Suppressor macrophage treated with lipopolysaccharide for 4 hours (primary cell): Measurements from ENCODE around the gene BPIFA3.

ENCODE experiments used
- DNase-seq: peaks from one replicate; pipeline ENCODE4 v3.0.0-alpha.2; 2020

The BPIFA3 gene

DNA sequence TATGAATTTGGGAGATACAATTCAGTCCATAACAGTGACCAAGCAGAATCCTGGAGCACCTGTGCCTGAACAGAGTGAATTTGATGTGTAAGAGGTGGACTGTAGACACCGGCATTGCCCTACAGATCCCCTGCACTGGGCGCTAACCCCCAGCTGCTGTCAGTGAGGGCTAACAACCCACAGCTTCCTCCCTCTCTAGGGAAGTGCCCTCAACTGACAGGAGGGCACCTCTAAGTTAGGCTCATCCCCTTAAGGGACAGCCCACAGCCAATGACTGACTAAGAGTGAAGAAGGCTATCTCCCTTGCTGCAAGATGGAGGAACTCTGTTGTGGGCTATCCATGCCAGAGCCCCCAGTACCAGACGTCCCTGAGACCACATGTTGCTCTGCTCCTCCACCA is 50.5 kb downstream of the BPIFA3 start:
- peak; percentile 10 for DNase-seq

DNA sequence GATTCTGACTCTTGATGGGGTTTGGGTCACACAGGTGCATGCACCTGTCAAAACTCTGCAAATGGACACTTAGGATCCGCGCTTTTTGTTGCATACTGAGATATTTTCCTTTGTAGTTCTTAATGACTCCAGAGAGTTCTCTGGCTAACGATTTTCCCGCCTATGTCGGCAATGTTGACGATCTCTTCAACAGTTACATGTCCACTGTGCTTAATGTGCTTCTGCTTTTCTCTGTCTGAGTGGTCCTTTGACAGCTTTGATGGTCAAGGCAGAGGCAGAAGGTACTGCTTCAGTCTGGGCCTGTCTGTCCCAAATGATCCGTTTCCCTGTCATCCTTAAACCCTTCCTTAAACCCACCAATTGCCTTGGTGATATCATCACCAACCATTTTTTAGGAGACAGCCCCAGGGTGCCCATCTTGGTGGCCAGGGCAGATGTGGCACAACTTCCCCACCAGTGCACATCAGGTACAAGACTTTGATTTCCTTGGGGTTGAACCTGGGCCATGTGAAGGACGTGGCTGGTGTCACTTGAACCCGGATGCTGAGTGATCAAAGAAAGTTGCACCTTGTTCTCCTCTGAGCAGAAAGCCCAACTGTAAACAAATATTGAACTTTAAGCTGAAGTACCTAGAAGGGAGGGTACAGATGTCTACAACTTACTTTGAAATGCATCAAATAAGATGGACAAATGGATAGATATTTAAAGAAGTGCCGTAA is 55.2 kb downstream of the BPIFA3 start:
- no peak for DNase-seq

DNA sequence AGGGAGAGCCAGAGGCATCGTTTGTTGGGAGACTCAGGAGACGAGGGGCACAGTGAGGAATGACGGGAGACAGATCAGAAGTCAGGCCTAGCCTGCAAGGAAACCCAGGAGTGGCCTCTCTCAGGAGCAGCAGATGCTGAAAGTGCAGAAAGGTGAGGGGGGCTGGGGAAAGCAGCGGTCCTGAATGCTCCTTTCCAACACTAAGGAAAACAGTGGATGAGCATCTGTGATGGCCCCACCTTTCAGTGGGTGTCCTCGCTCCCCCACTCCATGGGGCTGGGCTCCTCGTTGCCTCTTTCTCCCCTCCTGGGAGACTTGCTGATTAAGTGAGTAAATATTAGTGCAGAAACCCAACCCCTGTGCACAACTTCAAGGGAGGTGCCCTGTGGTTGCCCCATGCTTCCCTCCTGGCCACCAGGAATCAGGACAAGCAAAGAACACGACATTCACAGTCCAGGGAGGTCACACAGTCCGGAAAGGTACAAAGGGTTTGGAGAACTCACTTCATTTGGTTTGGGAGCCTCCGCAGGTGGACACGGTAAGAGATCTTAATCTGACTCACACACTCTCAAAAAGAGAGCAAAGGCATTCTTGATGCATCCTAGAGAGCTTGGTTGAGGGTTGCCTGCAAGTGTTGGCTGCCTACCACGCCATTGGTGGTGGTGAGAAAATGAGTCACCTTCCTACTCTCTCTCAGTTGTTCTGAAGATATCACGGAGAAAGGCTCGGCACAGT is 56.1 kb downstream of the BPIFA3 start:
- DNase-seq = no peak

DNA sequence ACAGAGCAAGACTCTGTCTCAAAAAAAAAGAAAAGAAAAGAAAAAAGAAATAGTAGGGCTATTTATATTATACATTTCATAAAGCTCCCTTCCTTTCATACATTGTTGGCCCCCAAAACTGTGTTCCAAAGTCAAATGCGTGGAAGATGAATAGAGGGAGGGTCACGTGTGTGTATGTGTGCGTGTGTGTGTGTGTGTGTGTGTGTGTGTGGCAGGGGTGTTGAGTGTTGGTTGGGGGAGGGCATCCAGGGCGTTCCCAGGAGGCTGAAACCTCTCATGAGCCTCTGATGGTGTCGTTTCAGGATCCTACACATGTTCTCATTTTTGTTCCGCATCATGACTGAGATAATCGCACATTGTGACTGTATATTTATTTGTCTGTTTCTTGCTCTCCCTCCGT is 58.1 kb downstream of the BPIFA3 start:
- no peak for DNase-seq

DNA sequence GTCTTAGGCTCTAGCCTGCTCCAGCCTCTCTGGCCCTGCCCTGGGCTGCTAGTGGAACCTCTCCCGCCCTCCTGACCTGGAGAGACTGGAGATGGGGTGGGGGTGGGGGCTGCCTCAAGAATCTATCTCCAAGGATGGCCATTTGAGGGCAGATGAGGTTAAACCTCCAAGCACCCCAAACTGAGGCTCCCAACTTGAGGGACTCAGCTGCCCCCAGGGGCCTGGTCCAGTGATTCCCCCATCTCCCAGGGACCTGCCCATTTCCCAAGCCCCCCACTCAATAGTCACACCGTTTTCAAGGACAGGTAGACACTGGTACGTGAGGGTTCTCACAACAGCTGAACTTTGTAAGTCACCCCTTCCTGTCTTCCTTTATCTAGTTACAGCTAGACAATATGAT is 58.7 kb downstream of the BPIFA3 start:
- no peak for DNase-seq

DNA sequence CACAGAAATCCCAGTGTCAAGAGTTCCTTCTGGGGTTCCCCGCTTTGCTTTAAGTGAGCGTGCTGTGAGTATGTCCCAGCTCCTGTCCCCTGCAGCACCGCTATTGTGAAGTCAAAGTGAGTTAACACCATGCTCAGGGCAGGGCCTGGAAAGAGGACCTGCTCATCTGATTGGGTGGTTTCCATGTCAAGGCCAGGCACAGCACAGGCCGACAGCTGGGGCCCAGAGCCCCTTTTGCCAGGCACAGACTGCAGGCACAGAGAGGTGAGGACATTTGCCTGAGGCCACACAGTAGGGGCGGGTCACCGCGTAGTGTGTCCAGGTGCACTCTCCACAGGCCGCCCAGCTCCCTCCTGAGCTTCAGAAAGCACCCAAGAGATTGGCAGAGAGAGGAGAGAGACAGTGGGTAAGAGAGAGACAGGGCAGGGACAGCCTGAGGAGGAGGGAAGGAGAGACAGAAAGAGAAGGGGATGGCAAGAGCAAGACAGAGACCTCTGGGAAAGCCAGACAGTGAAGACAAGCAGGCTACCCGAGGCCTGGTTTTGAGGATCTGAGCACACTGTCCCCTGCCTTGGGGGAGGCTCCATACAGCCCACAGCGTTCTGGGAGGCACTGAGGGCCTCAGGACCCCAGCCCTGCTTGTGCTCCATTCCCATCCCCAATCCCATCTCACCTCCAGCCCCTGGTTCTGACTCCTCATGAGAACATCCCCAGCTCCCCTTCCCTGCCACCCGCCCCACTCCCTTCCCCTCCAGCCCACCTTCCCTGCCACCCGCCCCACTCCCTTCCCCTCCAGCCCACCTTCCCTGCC is 59.4 kb downstream of the BPIFA3 start:
- DNase-seq = no peak
